ENCODE results near the gene MKI67. TPM values are rescaled to one million over a fixed set of nuclear protein-coding genes. Genes with fewer than 3 reads are reported as not detected.
"Not testable (repeated sequence)": the region's sequence is repeated elsewhere in the genome, so short reads cannot be mapped to it uniquely, and the experiment has no call there.

MKI67 gene
- total RNA-seq, 4 donors from 2014 or later: 2.4 to 9.1 (median 4.2) TPM

- intact Hi-C loops (cut with DNase I; ENCODE audit: low total_unique reads): no loop called here
- 98% methylated on average over 2 of the region's 2 CpGs for WGBS, 2 donors
- TF ChIP-seq CTCF (IDR thresholded peaks at IDR 0.05) (no peak), POLR2A (IDR thresholded peaks at IDR 0.05) (no peak)
- no peak overlapping the region for H3K4me3 ChIP-seq (ENCODE audit: low read depth, poor library complexity, severe bottlenecking)
- DNase-seq (ENCODE audit: low spot score in 2 of 2): no peak
Observed at GRCh38 chr10:128143531-128143930, 17.3 kb upstream of the MKI67 start.

- intact Hi-C loops (cut with DNase I; ENCODE audit: low total_unique reads): no loop called here
- 59 to 67% methylated on average over 3 of the region's 3 CpGs for WGBS, 2 donors
Observed at GRCh38 chr10:128140425-128140824, 14.2 kb upstream of the MKI67 start.

GRCh38 chr10:128138429-128138828, 12.2 kb upstream of the MKI67 start:
- intact Hi-C loops (cut with DNase I; ENCODE audit: low total_unique reads); DNase-seq (ENCODE audit: low spot score in 2 of 2); H3K4me3 ChIP-seq (ENCODE audit: low read depth, poor library complexity, severe bottlenecking): not testable (repeated sequence)
- WGBS, 2 donors: 94 to 97% methylated on average over 11 of the region's 11 CpGs

More at GRCh38 chr10:128140425-128140824, 14.2 kb upstream of the MKI67 start:
- TF ChIP-seq POLR2A (IDR thresholded peaks at IDR 0.05): no peak
- TF ChIP-seq CTCF (IDR thresholded peaks at IDR 0.05): no peak
- no peak for DNase-seq (ENCODE audit: low spot score in 2 of 2)
- no peak overlapping the region for H3K4me3 ChIP-seq (ENCODE audit: low read depth, poor library complexity, severe bottlenecking)

GRCh38 chr10:128137877-128138276, 11.7 kb upstream of the MKI67 start:
- no peak for DNase-seq (ENCODE audit: low spot score in 2 of 2)
- no peak overlapping the region for H3K4me3 ChIP-seq (ENCODE audit: low read depth, poor library complexity, severe bottlenecking)
- TF ChIP-seq CTCF (IDR thresholded peaks at IDR 0.05) (no peak), POLR2A (IDR thresholded peaks at IDR 0.05) (no peak)
- WGBS, 2 donors: 43 to 49% methylated on average over 1 of the region's 1 CpG
- intact Hi-C loops (cut with DNase I; ENCODE audit: low total_unique reads): no loop called here

GRCh38 chr10:128130051-128130450, 3.8 kb upstream of the MKI67 start:
- TF ChIP-seq POLR2A (IDR thresholded peaks at IDR 0.05): no peak
- TF ChIP-seq CTCF (IDR thresholded peaks at IDR 0.05): no peak
- no peak overlapping the region for H3K4me3 ChIP-seq (ENCODE audit: low read depth, poor library complexity, severe bottlenecking)
- intact Hi-C loops (cut with DNase I; ENCODE audit: low total_unique reads): no loop called here
- DNase-seq (ENCODE audit: low spot score in 2 of 2): no peak
- 77 to 85% methylated on average over 1 of the region's 1 CpG for WGBS, 2 donors

- WGBS, 2 donors: 83 to 93% methylated on average over 8 of the region's 8 CpGs
Observed at GRCh38 chr10:128128582-128128981, 2.4 kb upstream of the MKI67 start.

More at GRCh38 chr10:128128582-128128981, 2.4 kb upstream of the MKI67 start:
- intact Hi-C loops (cut with DNase I; ENCODE audit: low total_unique reads): no loop called here
- no peak for TF ChIP-seq CTCF (IDR thresholded peaks at IDR 0.05)
- TF ChIP-seq POLR2A (IDR thresholded peaks at IDR 0.05): no peak
- H3K4me3 ChIP-seq (ENCODE audit: low read depth, poor library complexity, severe bottlenecking): no peak overlapping the region
- no peak for DNase-seq (ENCODE audit: low spot score in 2 of 2)

Data from lower leg skin (tissue), 4 donors.